ENCODE data around the gene FABP7.

DNA sequence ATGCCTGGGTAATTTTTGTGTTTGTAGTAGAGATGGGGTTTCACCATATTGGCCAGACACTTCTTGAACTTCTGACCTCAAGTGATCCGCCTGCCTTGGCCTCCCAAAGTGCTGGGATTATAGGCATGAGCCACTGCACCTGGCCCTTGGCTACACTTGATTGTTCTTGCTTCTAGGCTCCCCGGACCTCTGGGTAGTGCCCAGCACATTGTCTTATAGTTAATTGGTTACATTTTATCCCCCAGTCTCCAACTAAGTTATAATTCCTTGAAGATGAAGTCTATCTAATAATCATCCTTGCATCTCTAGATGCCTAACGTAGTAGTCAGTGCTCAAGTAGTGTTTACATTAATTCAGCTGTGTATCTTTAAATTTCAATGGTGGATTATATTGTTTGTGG is 21.4 kb downstream of the FABP7 start:
- TF ChIP-seq POLR2AphosphoS5 (IDR thresholded peaks at IDR 0.05) (no peak), POLR2A (IDR thresholded peaks at IDR 0.05; ENCODE audit: low read depth) (no peak)
- TF ChIP-seq, protein P1, sequence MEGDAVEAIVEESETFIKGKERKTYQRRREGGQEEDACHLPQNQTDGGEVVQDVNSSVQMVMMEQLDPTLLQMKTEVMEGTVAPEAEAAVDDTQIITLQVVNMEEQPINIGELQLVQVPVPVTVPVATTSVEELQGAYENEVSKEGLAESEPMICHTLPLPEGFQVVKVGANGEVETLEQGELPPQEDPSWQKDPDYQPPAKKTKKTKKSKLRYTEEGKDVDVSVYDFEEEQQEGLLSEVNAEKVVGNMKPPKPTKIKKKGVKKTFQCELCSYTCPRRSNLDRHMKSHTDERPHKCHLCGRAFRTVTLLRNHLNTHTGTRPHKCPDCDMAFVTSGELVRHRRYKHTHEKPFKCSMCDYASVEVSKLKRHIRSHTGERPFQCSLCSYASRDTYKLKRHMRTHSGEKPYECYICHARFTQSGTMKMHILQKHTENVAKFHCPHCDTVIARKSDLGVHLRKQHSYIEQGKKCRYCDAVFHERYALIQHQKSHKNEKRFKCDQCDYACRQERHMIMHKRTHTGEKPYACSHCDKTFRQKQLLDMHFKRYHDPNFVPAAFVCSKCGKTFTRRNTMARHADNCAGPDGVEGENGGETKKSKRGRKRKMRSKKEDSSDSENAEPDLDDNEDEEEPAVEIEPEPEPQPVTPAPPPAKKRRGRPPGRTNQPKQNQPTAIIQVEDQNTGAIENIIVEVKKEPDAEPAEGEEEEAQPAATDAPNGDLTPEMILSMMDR (IDR thresholded peaks at IDR 0.05): no peak

Measured in esophagus muscularis mucosa (tissue), 3 donors.